Measurements from ENCODE around the gene PRKN.

GRCh38 chr6:161439093-161439492 lies 1288.5 kb downstream of the PRKN start:
- TF ChIP-seq CTCF (IDR thresholded peaks at IDR 0.05) (no peak), POLR2A (IDR thresholded peaks at IDR 0.05) (no peak)

Data from thyroid gland (tissue), 4 donors.